NCI-H82 treated with DMSO at 0.1 percent for 48 hours (cell line): ENCODE results near the gene KIRREL3.

ENCODE experiments used
- DNase-seq: peaks from one replicate; lab custom pipeline; 2025; ENCODE audit not compliant: unreplicated experiment; lab: John Stamatoyannopoulos, UW

KIRREL3 gene

DNA sequence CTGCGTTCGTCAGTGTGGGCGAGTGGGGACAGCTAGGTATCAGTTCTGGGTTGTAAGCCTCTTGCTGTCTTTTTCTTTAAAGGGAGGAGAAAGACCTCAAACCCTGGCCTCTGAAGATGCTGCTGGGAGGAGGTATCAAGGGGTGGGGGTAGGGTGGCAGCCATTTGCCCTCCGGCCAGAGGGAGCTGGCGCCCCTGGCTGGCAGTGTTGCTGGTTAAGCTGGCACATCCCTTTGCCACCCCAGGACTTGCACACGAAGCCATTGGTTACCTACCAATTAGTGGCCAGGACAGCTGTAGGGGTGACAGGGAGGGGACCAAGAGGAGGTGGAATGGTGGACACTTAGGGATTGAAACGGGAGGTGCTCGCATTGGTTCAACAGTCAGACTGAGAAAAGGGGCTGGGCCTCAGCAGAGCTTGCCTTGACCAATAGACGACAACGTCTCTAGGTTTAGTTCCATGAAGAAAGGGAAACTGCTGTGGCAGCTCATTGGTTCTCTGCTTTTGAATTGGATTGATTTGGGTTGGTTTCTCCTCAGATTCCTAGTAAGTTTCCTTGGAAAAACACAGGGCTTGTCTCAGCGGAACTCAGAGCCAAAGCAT lies 567.2 kb downstream of the KIRREL3 start:
- DNase-seq = no peak

DNA sequence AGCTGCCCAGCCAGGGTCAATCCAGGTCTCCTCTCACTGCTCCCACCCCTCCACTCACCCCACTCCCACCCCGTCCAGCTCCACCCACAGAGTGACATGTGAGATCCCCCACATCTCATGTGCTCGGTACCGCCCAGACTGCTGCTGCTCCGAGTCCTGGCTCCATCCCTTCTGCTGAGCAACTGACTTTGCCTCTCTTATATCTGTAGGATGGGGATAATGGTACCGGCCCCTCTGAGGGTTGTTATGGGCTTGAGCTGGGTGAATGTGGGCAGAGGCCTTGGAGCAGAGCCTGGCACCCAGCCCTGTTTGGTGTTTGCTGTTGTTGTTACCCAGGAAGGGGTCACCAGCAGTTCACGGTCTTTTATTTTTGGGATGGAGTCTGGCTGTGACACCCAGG lies 568.0 kb downstream of the KIRREL3 start:
- DNase-seq = no peak

DNA sequence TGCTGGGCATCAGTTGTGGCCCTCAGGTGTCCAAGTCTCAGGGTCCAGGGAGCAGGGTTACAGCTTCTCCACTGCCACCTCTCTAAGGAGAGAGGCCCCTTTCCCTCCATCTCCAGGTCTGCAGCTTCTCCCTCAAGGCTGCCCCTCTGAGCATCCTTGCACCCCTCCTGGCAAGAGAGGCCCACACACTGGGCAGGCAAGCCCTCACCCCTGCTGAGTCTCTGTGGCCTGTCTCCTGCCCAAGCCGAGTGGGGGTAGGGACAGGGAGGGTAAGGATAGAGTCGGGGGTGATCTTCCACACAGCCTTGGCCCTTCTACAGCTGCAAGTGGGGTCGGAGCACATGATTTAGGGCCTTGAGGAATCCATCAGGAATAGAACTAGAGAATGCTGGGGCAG lies 568.5 kb downstream of the KIRREL3 start:
- no peak for DNase-seq

DNA sequence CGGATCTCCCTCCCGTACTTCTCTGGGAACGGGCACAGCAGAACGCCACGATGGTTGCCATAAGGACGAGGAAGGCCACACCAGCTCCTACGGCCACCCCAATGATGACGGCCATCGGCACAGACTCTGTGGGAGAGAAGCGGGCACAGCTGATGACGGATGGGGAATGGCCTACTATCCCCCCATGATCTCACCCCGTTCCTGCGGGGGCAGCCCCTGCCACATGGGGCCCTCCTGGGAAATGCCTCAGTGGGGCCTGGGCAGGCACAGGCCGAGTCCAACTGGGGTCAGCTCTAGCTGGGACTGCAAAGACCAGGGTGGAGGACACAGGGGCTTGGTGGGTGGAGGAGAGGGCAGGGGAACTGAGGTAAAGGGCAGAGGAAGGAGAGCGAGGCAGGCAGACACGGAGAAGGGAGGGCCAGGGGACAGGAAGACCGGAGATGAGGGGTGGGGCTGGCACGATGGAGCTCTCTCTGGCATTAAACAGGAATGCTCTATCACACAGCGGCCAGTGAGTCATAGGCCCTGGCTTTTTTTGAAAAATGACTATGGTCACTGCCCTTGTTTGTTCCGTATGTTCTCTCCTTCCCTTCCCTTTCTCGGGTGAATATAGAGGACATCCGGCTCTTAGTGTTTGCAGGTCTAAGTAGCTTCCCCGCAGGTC lies 569.0 kb downstream of the KIRREL3 start:
- no peak for DNase-seq

DNA sequence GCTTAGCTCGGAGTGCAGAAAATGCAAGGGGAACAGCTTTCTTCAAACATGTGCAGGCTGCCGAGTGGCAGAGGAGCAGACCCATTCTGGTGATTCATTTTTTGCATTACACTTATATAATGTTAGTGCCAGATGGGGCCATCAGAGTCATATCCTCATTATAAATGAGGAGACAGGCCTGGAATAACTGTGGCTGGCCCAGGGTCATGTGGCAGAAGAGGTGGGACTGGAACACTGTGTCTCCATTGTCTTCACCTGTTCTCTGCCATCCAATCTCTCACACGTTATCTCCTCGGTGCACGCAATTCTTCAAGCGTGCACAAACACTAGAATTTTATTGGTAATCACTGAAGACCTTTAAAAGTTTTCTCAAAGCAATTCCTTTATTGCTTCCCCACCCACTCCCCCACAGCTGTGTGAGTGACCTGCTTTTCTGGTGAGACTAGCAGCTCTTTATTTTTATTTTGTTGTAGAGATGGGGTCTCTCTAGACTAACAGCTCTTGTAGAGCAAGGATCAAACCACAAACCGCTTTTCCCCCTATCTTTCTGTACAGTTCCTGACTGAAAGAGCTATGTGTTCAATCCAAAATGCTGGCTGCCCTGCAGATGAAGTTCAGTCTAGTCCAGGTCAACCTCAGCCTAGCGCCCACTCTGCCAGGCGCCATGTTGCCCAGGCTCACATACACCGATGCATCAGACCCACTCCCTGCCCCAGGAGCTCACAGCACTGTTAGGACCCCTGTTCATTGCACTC lies 569.8 kb downstream of the KIRREL3 start:
- no peak for DNase-seq

DNA sequence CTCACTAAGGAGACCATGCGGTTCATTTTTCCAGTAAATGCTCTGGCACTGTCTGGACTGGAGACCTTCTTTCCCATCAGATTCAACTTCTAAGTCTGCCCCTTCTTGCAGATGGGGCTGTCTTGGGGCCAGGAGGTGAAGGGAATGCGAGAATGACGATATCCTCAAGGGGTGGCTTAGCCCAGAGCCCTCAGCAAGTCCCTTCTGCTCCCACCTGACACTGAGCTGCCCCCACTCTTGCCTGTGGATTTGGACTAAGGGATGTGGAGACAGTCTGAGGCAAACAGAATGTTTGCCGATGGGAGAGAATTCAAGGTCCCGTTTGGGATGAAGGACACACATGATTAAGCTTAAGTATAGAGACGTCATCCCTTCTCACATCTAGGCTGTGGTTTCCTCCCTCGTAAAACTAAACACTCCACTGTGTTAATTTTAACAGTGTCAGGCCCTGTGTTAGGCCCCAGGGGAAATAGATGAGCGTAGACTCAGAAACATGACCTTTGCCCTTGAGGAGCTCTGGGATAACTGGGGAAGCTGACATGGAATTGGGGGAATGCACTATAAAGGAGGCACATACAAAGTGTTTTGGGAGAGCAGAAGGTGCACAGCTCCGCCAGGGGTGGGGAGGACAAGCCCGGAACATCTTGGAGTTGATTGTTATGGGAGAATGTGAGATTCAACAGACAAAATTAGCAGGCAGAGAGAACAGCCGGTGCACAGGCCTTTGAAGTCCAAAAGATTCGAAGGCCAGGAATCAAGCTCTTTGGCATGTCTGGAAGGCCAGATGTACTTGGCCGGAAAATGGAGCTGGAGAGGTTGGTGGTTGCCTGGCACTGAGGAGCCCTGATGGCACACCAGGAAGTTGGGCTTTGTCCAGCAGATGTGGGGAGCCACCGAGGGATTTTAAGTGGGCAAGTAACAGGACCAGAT lies 573.5 kb downstream of the KIRREL3 start:
- no peak for DNase-seq

DNA sequence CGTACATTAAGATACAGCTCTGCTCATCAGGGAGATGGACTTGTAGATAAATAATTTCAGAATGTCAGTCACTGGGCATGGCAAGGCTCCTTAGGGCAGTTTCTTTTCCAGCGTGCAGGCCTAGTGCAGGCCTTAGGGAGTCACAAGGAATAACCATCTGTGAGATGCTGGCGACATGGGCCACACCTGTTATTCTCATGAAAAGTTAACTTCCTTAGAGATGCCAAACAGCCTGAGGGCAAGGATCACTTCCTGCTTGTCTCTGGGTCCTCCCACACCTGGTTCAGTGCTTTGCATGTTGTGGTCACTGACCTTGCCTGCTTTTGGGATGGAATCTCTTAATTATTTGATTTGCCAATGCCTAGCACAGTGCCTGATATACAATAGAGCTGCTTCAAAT lies 574.5 kb downstream of the KIRREL3 start:
- no peak for DNase-seq

DNA sequence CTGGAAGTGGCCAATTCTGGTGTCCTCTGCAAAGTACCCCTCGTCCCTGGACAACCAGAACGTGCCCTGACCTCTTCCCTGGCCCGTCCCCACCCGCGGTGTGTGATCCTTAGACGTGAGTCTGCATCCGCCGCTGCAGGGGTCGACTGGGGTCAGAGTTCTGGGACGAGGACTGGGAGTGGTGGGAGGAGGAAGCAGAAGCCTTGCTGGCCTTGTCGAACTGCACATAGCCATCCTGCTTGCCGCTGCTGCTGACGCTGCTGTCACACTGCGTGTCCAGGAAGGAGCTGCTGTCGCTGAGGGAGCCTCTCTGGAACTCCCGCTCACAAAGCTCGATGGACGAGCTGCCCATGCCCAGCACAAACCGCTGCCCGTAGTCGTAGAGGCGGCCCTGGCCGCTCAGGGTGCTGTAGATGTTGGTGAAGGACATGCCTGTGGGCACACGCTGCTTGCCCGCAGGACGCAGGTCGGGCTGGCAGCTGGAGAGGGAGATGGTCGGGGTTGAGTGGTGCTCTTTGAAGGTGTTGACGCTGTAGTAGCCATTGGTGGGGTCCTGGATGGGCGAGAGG lies 576.0 kb downstream of the KIRREL3 start:
- DNase-seq = no peak

DNA sequence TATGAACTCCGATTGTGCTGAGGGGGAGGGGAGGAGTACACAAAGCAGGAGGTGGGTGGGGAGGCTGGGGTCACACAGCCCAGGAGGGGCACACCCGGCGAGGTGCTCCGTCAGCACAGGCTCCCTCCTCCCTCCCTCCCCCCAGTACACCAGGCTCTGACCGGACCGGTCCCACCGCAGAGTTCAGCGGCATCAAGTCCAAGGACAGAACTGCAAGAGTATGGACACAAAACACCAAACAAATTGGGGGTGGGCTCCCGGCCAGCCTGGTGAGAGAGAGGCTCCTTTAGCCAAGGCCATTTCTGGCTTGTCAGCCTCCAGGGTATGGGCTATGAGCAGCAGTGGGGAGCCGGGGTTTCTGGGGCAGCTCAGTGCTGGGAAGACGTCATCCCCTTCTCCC lies 576.8 kb downstream of the KIRREL3 start:
- DNase-seq = no peak

DNA sequence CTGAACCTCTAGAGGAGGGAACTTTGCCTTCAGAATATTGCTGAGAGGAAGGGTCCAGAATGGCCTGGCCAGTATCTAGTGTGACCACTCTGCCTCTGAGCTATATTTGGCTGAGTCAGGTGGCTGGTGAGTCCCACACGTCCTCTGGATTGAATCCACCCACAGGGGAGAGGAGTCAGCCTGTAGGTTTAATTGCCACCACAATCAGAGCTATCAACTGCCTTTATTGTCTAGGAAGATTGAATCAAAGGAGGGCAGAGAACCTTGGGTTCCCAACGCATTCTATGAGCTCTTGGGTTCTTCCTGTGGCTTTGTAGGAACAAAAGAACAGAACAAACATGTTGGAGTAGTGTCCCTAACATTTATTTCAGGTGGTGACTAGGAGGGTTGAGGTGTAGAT lies 577.4 kb downstream of the KIRREL3 start:
- no peak for DNase-seq

DNA sequence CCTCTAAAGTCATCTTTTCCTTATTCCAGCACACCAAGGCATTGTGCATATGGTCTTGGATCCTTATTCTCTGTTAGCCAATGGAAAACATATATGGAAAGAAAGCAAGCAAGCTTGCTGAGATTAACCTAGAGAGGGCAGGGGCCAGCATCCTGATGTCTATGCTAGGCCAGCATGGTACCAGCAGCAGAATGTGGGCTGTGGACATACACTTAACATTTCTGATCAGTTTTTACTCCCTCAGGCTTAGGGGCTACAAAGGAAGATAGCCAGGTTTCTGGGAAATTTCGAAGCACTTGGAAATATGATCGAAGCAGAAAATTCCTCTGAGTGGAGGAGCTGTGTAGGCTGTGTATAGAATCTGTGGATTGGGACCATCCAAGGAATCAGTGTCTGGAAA lies 578.1 kb downstream of the KIRREL3 start:
- DNase-seq = no peak

DNA sequence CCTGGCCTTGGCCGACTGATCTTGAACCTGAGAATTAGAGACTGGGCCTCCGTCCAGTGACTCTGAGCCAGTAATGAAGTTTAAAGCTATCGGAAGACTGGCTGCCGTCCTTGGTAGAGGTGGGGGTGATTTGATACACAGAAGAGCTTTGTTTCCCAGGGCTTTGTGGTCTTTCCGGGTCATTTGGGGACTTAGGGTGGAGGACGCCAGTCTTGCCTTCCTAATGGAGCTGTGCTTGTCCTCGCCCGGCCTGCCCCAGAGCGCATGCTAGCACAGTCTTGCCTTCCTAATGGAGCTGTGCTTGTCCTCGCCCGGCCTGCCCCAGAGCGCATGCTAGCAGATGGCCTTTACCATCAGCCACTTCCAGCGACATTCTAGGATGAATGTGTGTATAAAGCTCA lies 579.3 kb downstream of the KIRREL3 start:
- DNase-seq = no peak

DNA sequence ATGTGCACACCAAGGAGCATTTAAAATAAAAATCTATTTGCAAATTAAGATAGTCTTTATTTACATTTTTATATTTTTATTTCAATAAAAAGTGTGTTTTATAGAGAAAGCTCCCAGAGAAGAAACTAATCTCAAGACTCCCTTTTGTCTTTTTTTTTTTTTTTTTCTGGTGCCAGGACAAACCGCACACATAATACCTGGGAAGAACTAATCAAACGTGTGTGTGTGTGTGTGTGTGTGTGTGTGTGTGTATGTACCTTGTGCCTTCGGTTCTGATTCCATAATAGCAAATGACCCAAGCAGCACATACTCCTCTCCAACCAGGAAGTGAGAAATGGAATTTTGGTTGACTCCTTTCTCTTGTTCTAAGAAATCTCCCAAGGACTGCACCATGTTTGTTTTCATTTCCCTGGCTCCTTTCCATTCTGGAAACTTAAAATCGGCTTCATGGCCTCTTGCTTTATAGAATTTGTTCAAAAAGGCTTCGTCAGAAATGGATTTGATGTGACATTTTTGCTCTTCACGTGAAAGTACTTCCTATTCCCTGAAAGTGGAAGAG lies 579.8 kb downstream of the KIRREL3 start:
- DNase-seq = no peak

DNA sequence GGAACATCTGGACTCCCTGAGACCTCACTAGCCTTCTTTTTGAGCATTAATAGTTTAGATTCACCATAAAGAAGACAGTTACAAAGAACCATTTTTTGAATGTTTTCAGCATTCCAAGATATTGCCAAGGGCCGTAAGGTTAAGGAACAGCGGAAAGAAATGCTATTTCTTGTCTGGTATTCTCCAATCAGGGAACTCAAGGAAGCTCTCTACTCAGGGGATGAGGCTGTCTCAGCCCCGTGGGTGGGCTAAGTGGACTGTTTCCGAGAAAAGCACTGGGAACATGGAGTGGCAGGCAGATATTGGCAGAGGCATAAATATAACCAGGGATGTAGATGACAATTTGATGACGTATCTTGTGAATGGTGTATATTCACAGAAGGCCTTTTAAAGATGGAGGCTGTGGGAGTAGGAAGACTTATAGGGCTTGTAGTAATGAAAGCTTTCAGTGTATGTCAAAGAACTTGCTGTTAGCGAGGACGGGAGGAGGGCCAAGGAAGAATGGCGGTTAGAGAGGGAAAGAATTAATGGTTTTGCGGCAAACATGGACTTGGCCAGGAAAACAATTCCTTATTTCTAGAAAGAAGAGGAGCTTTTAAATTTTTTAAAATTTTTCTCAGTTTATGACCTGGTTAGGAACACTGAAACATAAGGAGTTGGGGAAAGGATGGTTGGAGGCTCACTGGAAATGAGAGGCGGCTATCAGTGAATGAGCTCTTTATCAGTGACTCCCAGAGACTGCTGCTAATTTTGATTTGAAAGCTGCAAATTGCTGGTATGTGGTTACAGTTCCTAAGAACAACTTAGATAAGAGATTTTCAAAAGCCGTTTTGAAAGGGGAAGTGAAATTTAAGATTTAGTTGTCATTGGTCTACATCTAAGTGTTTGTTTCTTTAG lies 580.5 kb downstream of the KIRREL3 start:
- no peak for DNase-seq

DNA sequence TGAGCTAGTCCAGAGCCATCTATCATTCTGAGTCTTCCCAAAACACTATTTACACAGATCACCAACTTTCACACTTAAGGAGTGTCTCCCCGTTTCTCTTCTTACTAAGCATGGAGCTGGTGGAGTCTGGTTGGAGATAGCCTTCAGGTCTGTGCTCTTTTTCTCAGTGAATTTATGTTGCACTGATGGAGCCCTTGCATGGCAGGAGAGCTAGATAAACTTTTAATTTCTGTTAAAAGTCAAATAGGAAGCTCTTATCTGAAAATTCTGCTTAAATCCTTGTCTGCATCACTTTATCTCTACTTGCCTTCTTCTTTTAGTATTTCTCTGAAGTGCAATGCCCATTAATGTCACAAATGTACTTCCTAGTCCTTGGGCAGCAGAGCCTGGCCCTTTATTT lies 581.7 kb downstream of the KIRREL3 start:
- DNase-seq = no peak

DNA sequence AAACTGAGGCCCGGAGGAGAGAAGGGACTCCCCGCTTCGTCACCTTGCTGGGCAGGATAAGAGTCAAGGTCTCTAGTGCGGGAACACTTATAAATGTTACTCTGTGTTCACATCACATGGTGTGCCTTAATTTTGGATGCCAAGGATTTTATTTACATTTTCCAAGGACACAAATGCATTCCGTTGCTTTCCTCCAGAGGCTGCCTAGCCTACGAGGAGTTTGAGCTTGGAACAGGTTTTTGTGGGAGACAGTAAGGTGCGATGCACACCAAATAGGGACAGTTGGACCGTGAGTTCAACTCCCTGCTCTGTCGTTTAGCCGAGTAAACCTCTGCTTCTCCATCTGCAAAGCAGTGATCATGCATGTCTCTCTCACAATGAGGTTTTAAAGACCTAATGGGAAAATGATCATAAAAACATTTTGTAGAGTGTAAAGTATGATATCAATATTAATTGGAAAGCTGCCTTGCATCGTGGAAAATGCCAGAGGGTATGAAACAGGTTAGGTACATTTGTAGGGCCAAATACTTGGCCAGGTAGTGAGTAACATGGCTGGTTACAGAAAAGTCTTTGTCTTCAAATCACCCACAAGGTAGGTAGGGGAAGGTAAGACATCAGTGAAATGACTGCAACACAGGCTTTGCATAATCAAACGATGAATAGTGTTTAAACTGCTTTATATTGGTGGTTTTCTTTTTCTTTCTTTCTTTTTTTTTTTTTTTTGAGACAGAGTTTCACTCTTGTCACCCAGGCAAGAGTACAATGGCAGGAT lies 583.3 kb downstream of the KIRREL3 start:
- DNase-seq = no peak

DNA sequence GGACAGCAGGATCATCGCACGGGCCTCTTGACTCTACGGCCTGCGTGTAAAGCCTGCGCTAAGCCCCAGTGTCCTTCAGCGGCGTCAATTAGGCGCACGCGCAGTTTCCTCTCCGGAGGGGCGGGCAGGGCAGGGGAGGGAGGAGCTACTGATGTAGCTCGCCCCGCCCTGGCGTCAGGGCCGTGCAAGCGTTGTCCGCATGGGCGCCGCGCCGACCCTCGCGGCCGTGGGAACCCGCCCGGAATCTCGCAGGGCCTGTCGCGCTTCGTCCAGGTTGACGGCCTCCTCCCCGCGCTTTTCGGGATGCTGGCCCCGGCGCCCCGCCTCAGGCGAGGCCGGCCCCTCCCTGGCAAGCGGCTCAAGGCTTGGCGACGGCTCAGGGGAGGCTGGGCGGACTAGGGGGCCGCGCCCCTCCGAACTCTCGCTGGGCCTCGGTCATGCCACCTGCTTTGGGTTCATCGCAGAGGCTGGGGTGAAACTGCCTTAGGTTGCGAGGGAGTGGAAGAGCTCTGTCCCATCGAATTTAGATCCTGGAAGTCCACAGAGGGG lies 584.0 kb downstream of the KIRREL3 start:
- DNase-seq = peak; percentile 33

DNA sequence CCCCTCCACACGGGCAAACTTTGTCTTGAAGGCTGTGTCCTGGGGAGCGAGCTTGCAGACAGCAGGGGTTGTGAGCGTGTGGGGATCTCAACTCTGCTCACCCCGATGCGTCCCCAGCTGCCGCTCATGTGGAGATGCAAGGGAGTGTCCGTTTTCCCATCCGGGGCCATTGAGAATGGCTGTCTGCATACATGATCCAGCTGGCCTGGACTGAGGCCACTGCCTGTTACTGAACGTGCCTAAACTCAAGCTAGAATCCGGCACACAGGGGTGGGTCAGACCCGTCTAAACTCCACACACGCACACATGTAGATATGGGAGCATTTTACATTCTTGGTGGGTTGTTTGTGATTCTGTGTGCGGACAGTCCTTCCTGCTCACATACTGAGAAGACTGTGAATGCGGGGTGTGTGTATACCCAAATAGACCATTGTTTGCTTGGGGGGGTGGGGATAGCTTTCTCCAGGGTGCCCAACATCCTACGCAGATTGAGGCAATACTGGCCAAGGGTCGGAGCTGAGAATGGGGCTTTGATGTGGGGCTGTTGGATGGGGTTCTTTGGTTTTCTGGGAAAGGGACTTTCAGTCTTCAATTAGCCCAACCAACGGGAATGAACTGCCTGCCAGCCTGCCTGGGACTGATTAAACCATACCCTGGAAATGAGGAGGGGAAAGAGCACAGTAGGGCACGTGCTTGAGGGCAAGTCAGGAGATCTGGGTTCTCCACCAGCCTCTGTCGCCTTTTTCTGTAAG lies 584.7 kb downstream of the KIRREL3 start:
- DNase-seq = no peak
